ENCODE measurements around the gene CHST3. TPM values are rescaled to one million over a fixed set of nuclear protein-coding genes. Genes with fewer than 3 reads are reported as not detected.

CHST3 gene
- total RNA-seq, 1 donor: 43.1 TPM

- no peak overlapping the region for H2AFZ ChIP-seq (ENCODE audit: low read length)
- peaks cover 12% of the 10 kb centered on the region for H3K36me3 ChIP-seq (ENCODE audit: insufficient read depth, low read length)
- H3K9me3 ChIP-seq (ENCODE audit: low read depth, low read length): no peaks in the 10 kb centered on the region
- no peaks in the 10 kb centered on the region for H3K27me3 ChIP-seq (ENCODE audit: insufficient read depth, low read length)
- TF ChIP-seq CTCF (IDR thresholded peaks at IDR 0.05; ENCODE audit: extremely low read depth, low read depth, low read length): no peak
- peaks cover 86% of the 10 kb centered on the region for H3K79me2 ChIP-seq (ENCODE audit: insufficient read depth, low read length)
- peak overlapping the region; percentile 22 for H3K4me2 ChIP-seq (ENCODE audit: insufficient read depth, low read length)
- peak; percentile 35 for DNase-seq (ENCODE audit: insufficient read length, low spot score, missing footprints)
- H3K27ac ChIP-seq (ENCODE audit: low read depth, low read length): peak overlapping the region; percentile 46
- peaks cover 79% of the 10 kb centered on the region for H3K4me1 ChIP-seq (ENCODE audit: insufficient read depth, low read length)
- H3K4me3 ChIP-seq (ENCODE audit: insufficient read depth, low read length): no peak overlapping the region
- peaks cover 57% of the 10 kb centered on the region for H4K20me1 ChIP-seq (ENCODE audit: insufficient read depth, low read length)
These were observed 7.1 kb downstream of the CHST3 start for GRCh38 chr10:71971311-71971731.

- Histone ChIP-seq H3K4me3 (ENCODE audit: insufficient read depth, low read length) (no peak overlapping the region), H4K20me1 (ENCODE audit: insufficient read depth, low read length) (peaks cover 54% of the 10 kb centered on the region), H3K4me2 (ENCODE audit: insufficient read depth, low read length) (no peak overlapping the region), H3K79me2 (ENCODE audit: insufficient read depth, low read length) (peaks cover 83% of the 10 kb centered on the region), H3K36me3 (ENCODE audit: insufficient read depth, low read length) (peaks cover 12% of the 10 kb centered on the region), H3K9me3 (ENCODE audit: low read depth, low read length) (no peaks in the 10 kb centered on the region), H3K27ac (ENCODE audit: low read depth, low read length) (peak overlapping the region; percentile 46), H2AFZ (ENCODE audit: low read length) (no peak overlapping the region), H3K4me1 (ENCODE audit: insufficient read depth, low read length) (peaks cover 79% of the 10 kb centered on the region), H3K27me3 (ENCODE audit: insufficient read depth, low read length) (no peaks in the 10 kb centered on the region)
- TF ChIP-seq CTCF (IDR thresholded peaks at IDR 0.05; ENCODE audit: extremely low read depth, low read depth, low read length): no peak
- no peak for DNase-seq (ENCODE audit: insufficient read length, low spot score, missing footprints)
These were observed 7.8 kb downstream of the CHST3 start for GRCh38 chr10:71971769-71972555.

GRCh38 chr10:71972746-71973695 lies 8.8 kb downstream of the CHST3 start:
- H3K36me3 ChIP-seq (ENCODE audit: insufficient read depth, low read length): peaks cover 12% of the 10 kb centered on the region
- H3K4me1 ChIP-seq (ENCODE audit: insufficient read depth, low read length): peaks cover 81% of the 10 kb centered on the region
- peaks cover 83% of the 10 kb centered on the region for H3K79me2 ChIP-seq (ENCODE audit: insufficient read depth, low read length)
- DNase-seq (ENCODE audit: insufficient read length, low spot score, missing footprints): peak; percentile 49
- H4K20me1 ChIP-seq (ENCODE audit: insufficient read depth, low read length): peaks cover 51% of the 10 kb centered on the region
- H3K4me3 ChIP-seq (ENCODE audit: insufficient read depth, low read length): no peak overlapping the region
- no peak overlapping the region for H3K4me2 ChIP-seq (ENCODE audit: insufficient read depth, low read length)
- peak overlapping the region; percentile 75 for H3K27ac ChIP-seq (ENCODE audit: low read depth, low read length)
- H3K9me3 ChIP-seq (ENCODE audit: low read depth, low read length): no peaks in the 10 kb centered on the region
- TF ChIP-seq CTCF (IDR thresholded peaks at IDR 0.05; ENCODE audit: extremely low read depth, low read depth, low read length): no peak
- H2AFZ ChIP-seq (ENCODE audit: low read length): no peak overlapping the region
- H3K27me3 ChIP-seq (ENCODE audit: insufficient read depth, low read length): no peaks in the 10 kb centered on the region

Data from osteoblast (primary cell).